A673 (cell line): ENCODE results near the gene ALPK3. TPM values are rescaled to one million over a fixed set of nuclear protein-coding genes. Genes with fewer than 3 reads are reported as not detected.

ENCODE experiments used
- BruUV-seq: library from RNA; stranded (reverse); fragments of 400-500 nt; replicated peaks from 2 replicates; lab custom pipeline; 2021; lab: Mats Ljungman, UMichigan
- CTCF ChIA-PET: fragments of 300-600 bp; sonication (Branson Sonifier 250); formaldehyde crosslinking; loops from one replicate; lab custom pipeline; 2022; ENCODE audit warnings: antibody characterized with exemption; lab: Charles Lee
- POLR2A ChIA-PET: fragments of 300-600 bp; sonication (Branson Sonifier 250); formaldehyde crosslinking; loops from one replicate; lab custom pipeline; 2022; ENCODE audit warnings: antibody characterized with exemption; ENCODE audit not compliant: low non-redundant PET; lab: Charles Lee
- DNase-seq: peaks from one replicate; pipeline ENCODE4 v3.0.0-alpha.2; 2015; ENCODE audit warnings: low spot score
- H3K27ac ChIP-seq: fragments of 200-600 bp; sonication (generic); 2 replicates; pipeline ENCODE4 v1.5.1; 2016; ENCODE audit warnings: mixed run types, low read depth, mild to moderate bottlenecking, mixed read lengths, antibody characterized with exemption, low read length; ENCODE audit not compliant: poor library complexity, severe bottlenecking
- H3K27me3 ChIP-seq: fragments of 200-600 bp; sonication (generic); replicated peaks from 2 replicates; pipeline ENCODE4 v1.6.1; 2017; ENCODE audit warnings: mixed run types, low read depth, mild to moderate bottlenecking, mixed read lengths, antibody characterized with exemption, low read length; ENCODE audit not compliant: insufficient read depth, poor library complexity
- H3K36me3 ChIP-seq: fragments of 200-600 bp; sonication (generic); 2 replicates; pipeline ENCODE4 v1.6.1; 2016; ENCODE audit warnings: mixed run types, mild to moderate bottlenecking, mixed read lengths, antibody characterized with exemption, low read length; ENCODE audit not compliant: insufficient read depth, poor library complexity, severe bottlenecking
- H3K4me1 ChIP-seq: fragments of 200-600 bp; sonication (generic); 2 replicates; pipeline ENCODE4 v1.6.1; 2017; ENCODE audit warnings: mixed run types, mild to moderate bottlenecking, mixed read lengths, antibody characterized with exemption, low read length; ENCODE audit not compliant: insufficient read depth, poor library complexity, severe bottlenecking
- H3K4me3 ChIP-seq: fragments of 200-600 bp; sonication (generic); 2 replicates; pipeline ENCODE4 v1.5.1; 2016; ENCODE audit warnings: low read depth, mixed run types, mild to moderate bottlenecking, mixed read lengths, low read length; ENCODE audit not compliant: poor library complexity, severe bottlenecking
- H3K9me3 ChIP-seq: fragments of 200-600 bp; sonication (generic); 2 replicates; pipeline ENCODE4 v1.6.1; 2016; ENCODE audit warnings: mixed run types, low read depth, mild to moderate bottlenecking, mixed read lengths, antibody characterized with exemption, low read length; ENCODE audit not compliant: poor library complexity, severe bottlenecking
- CTCF ChIP-seq: fragments of 300-800, 200-600 bp; sonication (generic); conservative IDR thresholded peaks from 2 replicates; pipeline ENCODE4 v1.5.1; 2017; ENCODE audit warnings: low read depth, mild to moderate bottlenecking, antibody characterized with exemption, low read length, moderate library complexity, mixed read lengths
- EZH2 ChIP-seq: fragments of 200-600 bp; sonication (generic); IDR thresholded peaks from 2 replicates; pipeline ENCODE4 v1.6.1; 2017; ENCODE audit warnings: borderline replicate concordance, low read depth, mild to moderate bottlenecking, mixed read lengths, antibody characterized with exemption, low read length; ENCODE audit not compliant: poor library complexity, severe bottlenecking
- intact Hi-C: fragments of 100-400 bp; cut with micrococcal nuclease; formaldehyde crosslinking; loops from one replicate; pipeline ENCODE4 v1.10.0; 2022; ENCODE audit not compliant: unreplicated experiment
- total RNA-seq: library from RNA; stranded (reverse); gene quantifications from 2 replicates; pipeline ENCODE4 v1.2.3, GENCODE V29; 2021

ALPK3 gene
- total RNA-seq, 1 experiment from 2014 or later = 0.67 TPM

DNA sequence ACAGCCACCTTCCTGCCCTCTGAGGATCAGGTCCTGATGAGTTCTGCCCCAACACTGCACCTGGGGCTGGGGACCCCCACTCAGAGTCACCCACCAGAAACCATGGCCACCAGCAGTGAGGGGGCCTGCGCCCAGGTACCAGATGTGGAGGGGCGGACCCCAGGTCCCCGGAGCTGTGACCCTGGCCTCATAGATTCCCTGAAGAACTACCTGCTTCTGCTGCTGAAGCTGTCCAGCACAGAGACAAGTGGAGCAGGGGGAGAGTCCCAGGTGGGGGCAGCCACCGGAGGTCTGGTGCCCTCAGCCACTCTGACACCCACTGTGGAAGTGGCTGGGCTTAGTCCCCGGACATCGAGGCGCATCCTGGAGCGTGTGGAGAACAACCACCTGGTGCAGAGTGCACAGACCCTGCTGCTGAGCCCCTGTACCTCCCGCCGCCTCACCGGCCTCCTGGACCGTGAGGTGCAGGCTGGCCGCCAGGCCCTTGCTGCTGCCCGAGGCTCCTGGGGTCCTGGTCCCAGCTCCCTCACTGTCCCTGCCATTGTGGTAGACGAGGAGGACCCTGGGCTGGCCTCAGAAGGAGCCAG lies 40.4 kb downstream of the ALPK3 start:
- Histone ChIP-seq H3K27me3 (no peaks in the 10 kb centered on the region), H3K4me3 (no peak overlapping the region), H3K27ac (no peak overlapping the region), H3K4me1 (no peaks in the 10 kb centered on the region), H3K36me3 (no peaks in the 10 kb centered on the region), H3K9me3 (no peaks in the 10 kb centered on the region)
- BruUV-seq = no TSS peak
- ChIA-PET POLR2A (no interaction called here), CTCF (no interaction called here)
- no peak for TF ChIP-seq CTCF
- TF ChIP-seq EZH2 = no peak
- DNase-seq = no peak
- intact Hi-C loops = no loop called here

DNA sequence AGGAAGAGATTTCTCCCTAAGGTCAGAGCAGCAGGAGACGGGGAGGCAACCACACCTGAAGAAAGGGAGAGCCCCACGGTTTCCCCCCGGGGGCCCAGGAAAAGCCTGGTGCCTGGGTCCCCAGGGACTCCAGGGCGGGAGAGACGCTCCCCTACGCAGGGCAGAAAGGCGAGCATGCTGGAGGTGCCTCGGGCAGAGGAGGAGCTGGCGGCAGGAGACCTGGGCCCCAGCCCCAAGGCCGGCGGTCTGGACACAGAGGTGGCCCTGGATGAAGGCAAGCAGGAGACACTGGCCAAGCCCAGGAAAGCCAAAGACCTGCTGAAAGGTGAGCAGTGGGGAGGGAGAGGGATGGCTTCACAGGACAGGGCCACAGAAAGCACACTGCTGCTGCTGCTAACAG lies 41.1 kb downstream of the ALPK3 start:
- Histone ChIP-seq H3K36me3 (no peaks in the 10 kb centered on the region), H3K9me3 (no peaks in the 10 kb centered on the region), H3K27ac (no peak overlapping the region), H3K27me3 (no peaks in the 10 kb centered on the region), H3K4me1 (no peaks in the 10 kb centered on the region), H3K4me3 (no peak overlapping the region)
- intact Hi-C loops = no loop called here
- no TSS peak for BruUV-seq
- TF ChIP-seq EZH2 (no peak), CTCF (no peak)
- ChIA-PET POLR2A (no interaction called here), CTCF (no interaction called here)
- no peak for DNase-seq

GRCh38 chr15:84859144-84859543 lies 42.0 kb downstream of the ALPK3 start:
- H3K27me3 ChIP-seq = no peaks in the 10 kb centered on the region
- H3K36me3 ChIP-seq = no peaks in the 10 kb centered on the region
- no peak for DNase-seq
- no peak for TF ChIP-seq EZH2
- TF ChIP-seq CTCF = no peak
- no peak overlapping the region for H3K27ac ChIP-seq
- BruUV-seq = no TSS peak
- POLR2A ChIA-PET = no interaction called here
- H3K4me1 ChIP-seq = no peaks in the 10 kb centered on the region
- CTCF ChIA-PET = interaction anchor here (0.6 kb wide), 1 partner anchor 85 kb away, joined by 3 read pairs; no protein-coding TSS in a partner anchor
- intact Hi-C loops = no loop called here
- H3K9me3 ChIP-seq = no peaks in the 10 kb centered on the region
- H3K4me3 ChIP-seq = no peak overlapping the region
